OCI-LY1 (cell line): ENCODE results near the gene TRIM61.
"Not testable (repeated sequence)": the region's sequence is repeated elsewhere in the genome, so short reads cannot be mapped to it uniquely, and the experiment has no call there.

Experiments
- H2AFZ ChIP-seq: fragments of 200-600 bp; sonication (generic), shearing (Covaris generic); 2 replicates; pipeline ENCODE4 v1.6.0; 2014; ENCODE audit warnings: antibody characterized with exemption, mild to moderate bottlenecking, low read length
- H3F3A ChIP-seq: fragments of 200-600 bp; sonication (generic), shearing (Covaris generic); 2 replicates; pipeline ENCODE4 v1.6.0; 2014; ENCODE audit warnings: mild to moderate bottlenecking, antibody characterized with exemption, low read length, moderate library complexity; ENCODE audit not compliant: insufficient read depth
- H3K27ac ChIP-seq: fragments of 200-600 bp; sonication (generic); 2 replicates; pipeline ENCODE4 v1.5.1; 2014; ENCODE audit warnings: low read length, mixed run types, mild to moderate bottlenecking, low read depth; ENCODE audit not compliant: poor library complexity, severe bottlenecking
- H3K27me3 ChIP-seq: fragments of 200-600 bp; sonication (generic); 2 replicates; pipeline ENCODE4 v1.6.0; 2014; ENCODE audit warnings: antibody characterized with exemption, mild to moderate bottlenecking, low read length, moderate library complexity; ENCODE audit not compliant: insufficient read depth
- H3K36me3 ChIP-seq: fragments of 200-600 bp; sonication (generic); 2 replicates; pipeline ENCODE4 v1.6.1; 2014; ENCODE audit warnings: mild to moderate bottlenecking, antibody characterized with exemption, low read length, moderate library complexity, mixed read lengths; ENCODE audit not compliant: insufficient read depth
- H3K4me1 ChIP-seq: fragments of 200-600 bp; sonication (generic); 2 replicates; pipeline ENCODE4 v1.5.1; 2014; ENCODE audit warnings: mild to moderate bottlenecking, low read length, moderate library complexity; ENCODE audit not compliant: insufficient read depth, severe bottlenecking
- H3K4me2 ChIP-seq: fragments of 200-600 bp; sonication (generic), shearing (Covaris generic); 2 replicates; pipeline ENCODE4 v1.6.1; 2014; ENCODE audit warnings: low read length
- H3K4me3 ChIP-seq: fragments of 200-600 bp; sonication (generic); 2 replicates; pipeline ENCODE4 v1.5.1; 2014; ENCODE audit warnings: low read length, low read depth, mild to moderate bottlenecking, mixed read lengths; ENCODE audit not compliant: poor library complexity, severe bottlenecking
- H3K79me2 ChIP-seq: fragments of 200-600 bp; shearing (Covaris generic); 2 replicates; pipeline ENCODE4 v1.6.1; 2016; ENCODE audit warnings: mixed run types, low read length, mixed read lengths; ENCODE audit not compliant: insufficient read depth
- H3K9ac ChIP-seq: fragments of 200-600 bp; sonication (generic), shearing (Covaris generic); 2 replicates; pipeline ENCODE4 v1.6.1; 2014; ENCODE audit warnings: mild to moderate bottlenecking, low read length, mixed read lengths
- H3K9me2 ChIP-seq: fragments of 200-600 bp; sonication (generic), shearing (Covaris generic); 2 replicates; pipeline ENCODE4 v1.6.1; 2014; ENCODE audit warnings: low read depth, mild to moderate bottlenecking, low read length, mixed read lengths
- H3K9me3 ChIP-seq: fragments of 200-600 bp; shearing (Covaris generic); 2 replicates; pipeline ENCODE4 v1.6.1; 2014; ENCODE audit warnings: low read length, mixed read lengths
- H4K20me1 ChIP-seq: fragments of 200-600 bp; sonication (generic), shearing (Covaris generic); 2 replicates; pipeline ENCODE4 v1.6.0; 2016; ENCODE audit warnings: mild to moderate bottlenecking, low read length; ENCODE audit not compliant: insufficient read depth
- EZH2 ChIP-seq: fragments of 200-600 bp; sonication (generic), shearing (Covaris generic); IDR thresholded peaks from 2 replicates; pipeline ENCODE4 v1.8.0; 2017; ENCODE audit warnings: borderline replicate concordance, mixed run types, mild to moderate bottlenecking, antibody characterized with exemption, low read length, moderate library complexity, mixed read lengths
- TF ChIP-seq, protein P1 (sequence below): fragments of 200-600 bp; sonication (generic), shearing (Covaris generic); IDR thresholded peaks from 2 replicates; pipeline ENCODE4 v1.5.1; 2017; ENCODE audit warnings: mild to moderate bottlenecking, antibody characterized with exemption, low read length, moderate library complexity, mixed read lengths

TRIM61 gene

DNA sequence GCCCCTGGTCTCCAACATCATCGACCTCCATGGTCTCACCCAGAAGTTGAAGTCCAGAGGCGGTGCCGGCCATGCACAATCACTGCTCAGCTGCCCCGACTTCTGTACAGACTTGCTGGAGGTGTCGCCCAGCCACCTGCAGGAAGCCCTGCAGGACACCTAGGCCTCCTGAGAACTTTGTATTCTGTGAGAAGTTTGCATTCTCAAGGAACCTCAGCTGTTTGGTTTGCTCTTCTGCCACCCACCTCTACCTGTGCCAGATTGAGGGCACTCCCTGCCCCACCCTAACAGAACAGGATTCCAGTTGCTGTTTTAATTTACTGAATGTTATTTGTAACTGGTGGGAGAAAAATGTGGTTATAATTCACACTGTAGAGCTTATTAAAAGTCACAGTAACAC is 46.8 kb downstream of the TRIM61 start:
- Histone ChIP-seq H3K4me3 (no peak overlapping the region), H3K4me1 (peaks cover 3% of the 10 kb centered on the region), H3K27me3 (0 out of 2 replicates have a peak, but pooled peaks cover 4% of the 10 kb centered on the region), H3K9me2 (no peaks in the 10 kb centered on the region), H2AFZ (no peak overlapping the region), H3K9ac (no peak overlapping the region), H3K27ac (no peak overlapping the region), H3K79me2 (no peaks in the 10 kb centered on the region), H4K20me1 (no peaks in the 10 kb centered on the region), H3K4me2 (no peak overlapping the region), H3K9me3 (no peaks in the 10 kb centered on the region), H3F3A (no peaks in the 10 kb centered on the region), H3K36me3 (no peaks in the 10 kb centered on the region)
- TF ChIP-seq, protein P1, sequence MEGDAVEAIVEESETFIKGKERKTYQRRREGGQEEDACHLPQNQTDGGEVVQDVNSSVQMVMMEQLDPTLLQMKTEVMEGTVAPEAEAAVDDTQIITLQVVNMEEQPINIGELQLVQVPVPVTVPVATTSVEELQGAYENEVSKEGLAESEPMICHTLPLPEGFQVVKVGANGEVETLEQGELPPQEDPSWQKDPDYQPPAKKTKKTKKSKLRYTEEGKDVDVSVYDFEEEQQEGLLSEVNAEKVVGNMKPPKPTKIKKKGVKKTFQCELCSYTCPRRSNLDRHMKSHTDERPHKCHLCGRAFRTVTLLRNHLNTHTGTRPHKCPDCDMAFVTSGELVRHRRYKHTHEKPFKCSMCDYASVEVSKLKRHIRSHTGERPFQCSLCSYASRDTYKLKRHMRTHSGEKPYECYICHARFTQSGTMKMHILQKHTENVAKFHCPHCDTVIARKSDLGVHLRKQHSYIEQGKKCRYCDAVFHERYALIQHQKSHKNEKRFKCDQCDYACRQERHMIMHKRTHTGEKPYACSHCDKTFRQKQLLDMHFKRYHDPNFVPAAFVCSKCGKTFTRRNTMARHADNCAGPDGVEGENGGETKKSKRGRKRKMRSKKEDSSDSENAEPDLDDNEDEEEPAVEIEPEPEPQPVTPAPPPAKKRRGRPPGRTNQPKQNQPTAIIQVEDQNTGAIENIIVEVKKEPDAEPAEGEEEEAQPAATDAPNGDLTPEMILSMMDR = no peak
- no peak for TF ChIP-seq EZH2

DNA sequence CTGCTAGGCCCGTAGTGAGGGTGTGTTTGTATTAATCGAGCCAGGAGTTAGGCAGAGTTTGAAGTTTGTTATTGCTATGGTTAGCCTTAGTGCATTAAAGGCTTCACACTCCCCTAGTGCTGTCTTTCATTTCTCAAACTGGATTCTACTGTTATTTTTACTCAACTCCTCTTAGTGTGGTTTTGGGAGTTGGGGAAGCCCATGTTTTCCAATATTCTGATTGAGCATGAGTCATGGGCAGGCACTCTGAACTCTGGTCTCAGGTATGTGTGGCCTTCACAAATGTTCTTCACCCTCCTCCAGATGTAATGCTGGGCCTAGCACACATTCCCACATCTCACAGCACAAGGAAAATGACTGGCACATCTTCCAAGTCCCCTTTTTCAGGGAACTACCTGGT is 50.4 kb downstream of the TRIM61 start:
- not testable (repeated sequence) for H2AFZ ChIP-seq, H3K4me2 ChIP-seq

DNA sequence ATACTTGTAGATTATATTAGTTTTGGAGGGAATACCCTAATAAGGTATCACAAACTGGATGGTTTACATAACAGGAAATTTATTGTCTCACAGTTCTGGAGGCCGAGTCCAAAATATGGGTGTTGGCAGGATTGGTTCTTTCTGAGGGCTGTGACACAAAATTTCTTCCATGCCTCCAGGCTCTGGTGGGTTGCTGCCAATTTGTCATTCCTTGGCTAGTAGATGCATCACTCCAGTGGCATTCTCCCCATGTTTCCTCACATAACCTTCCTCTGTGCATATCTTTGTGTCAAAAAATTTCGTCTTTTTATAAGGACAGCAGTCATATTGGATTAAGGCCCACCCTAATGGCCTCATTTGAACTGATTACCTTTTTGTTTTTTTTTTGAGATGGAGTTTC is 51.2 kb downstream of the TRIM61 start:
- no peak overlapping the region for H3K27ac ChIP-seq
- TF ChIP-seq, protein P1 = no peak
- 0 out of 2 replicates have a peak, but pooled peaks cover 4% of the 10 kb centered on the region for H3K27me3 ChIP-seq
- H3K4me1 ChIP-seq = no peaks in the 10 kb centered on the region
- H3K4me2 ChIP-seq = no peak overlapping the region
- no peaks in the 10 kb centered on the region for H3K9me2 ChIP-seq
- H3K9me3 ChIP-seq = no peaks in the 10 kb centered on the region
- no peaks in the 10 kb centered on the region for H3K79me2 ChIP-seq
- H4K20me1 ChIP-seq = no peaks in the 10 kb centered on the region
- H3K4me3 ChIP-seq = no peak overlapping the region
- no peaks in the 10 kb centered on the region for H3F3A ChIP-seq
- H3K9ac ChIP-seq = no peak overlapping the region
- no peak overlapping the region for H2AFZ ChIP-seq
- H3K36me3 ChIP-seq = no peaks in the 10 kb centered on the region

More for the DNA sequence above, 50.4 kb downstream of the TRIM61 start:
- not testable (repeated sequence) for H3K9me3 ChIP-seq, H3K4me1 ChIP-seq, H3F3A ChIP-seq, H3K9ac ChIP-seq, H3K27ac ChIP-seq, H4K20me1 ChIP-seq, H3K27me3 ChIP-seq, H3K79me2 ChIP-seq, H3K9me2 ChIP-seq, H3K4me3 ChIP-seq, H3K36me3 ChIP-seq

DNA sequence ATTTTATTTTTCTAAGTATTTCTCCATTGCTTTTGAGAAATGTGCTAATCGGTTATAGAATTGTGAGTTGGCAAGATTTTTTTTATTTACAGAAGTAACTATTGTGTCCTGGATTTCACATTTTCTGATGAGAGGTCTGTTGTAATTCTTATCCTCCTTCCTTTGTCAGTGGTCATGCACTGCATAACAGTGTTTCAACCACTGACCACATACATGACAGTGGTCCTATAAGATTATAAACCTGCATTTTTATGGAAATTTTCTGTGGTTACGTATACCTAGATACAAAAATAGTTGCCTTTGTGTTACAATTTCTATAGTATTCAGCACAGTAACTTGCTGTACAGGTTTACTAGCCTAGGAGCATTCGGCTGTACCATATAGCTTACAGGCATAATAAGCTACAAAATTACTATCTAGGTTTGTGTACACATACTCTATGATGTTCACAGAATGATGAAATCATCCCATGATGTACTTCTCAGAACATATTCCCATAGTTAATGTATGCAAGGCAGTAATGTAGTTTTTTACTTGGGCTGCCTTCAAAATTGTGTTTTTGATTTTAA is 52.7 kb downstream of the TRIM61 start:
- no peak overlapping the region for H3K4me3 ChIP-seq
- H3K79me2 ChIP-seq = no peaks in the 10 kb centered on the region
- H3K27me3 ChIP-seq = peaks cover 4% of the 10 kb centered on the region; the same call in 1 of the 2 replicates
- no peaks in the 10 kb centered on the region for H3K36me3 ChIP-seq
- H3K9me3 ChIP-seq = no peaks in the 10 kb centered on the region
- no peaks in the 10 kb centered on the region for H3K4me1 ChIP-seq
- no peak overlapping the region for H3K27ac ChIP-seq
- H2AFZ ChIP-seq = no peak overlapping the region
- no peaks in the 10 kb centered on the region for H3K9me2 ChIP-seq
- TF ChIP-seq, protein P1 = no peak
- TF ChIP-seq EZH2 = no peak
- no peak overlapping the region for H3K9ac ChIP-seq
- no peaks in the 10 kb centered on the region for H3F3A ChIP-seq
- no peaks in the 10 kb centered on the region for H4K20me1 ChIP-seq
- no peak overlapping the region for H3K4me2 ChIP-seq
